HCT116 (cell line): ENCODE results near the gene RIT2.

ENCODE experiments used
- CTCF ChIP-seq, 3 experiments: fragments of 200-600 bp in 1 of 3; sonication (generic) in 1 of 3; IDR thresholded peaks in 2 of 3; conservative IDR thresholded peaks in 1 of 3; 2 replicates each; pipeline ENCODE4 v1.5.1; 2012 to 2017; ENCODE audit warnings: low read depth in 2 of 3, low read length in 2 of 3, antibody characterized with exemption in 1 of 3, borderline replicate concordance in 1 of 3, control low read depth in 1 of 3, mild to moderate bottlenecking in 1 of 3, mixed read lengths in 1 of 3, mixed run types in 1 of 3, moderate library complexity in 1 of 3; ENCODE audit not compliant: insufficient read depth in 1 of 3
- MAX ChIP-seq: IDR thresholded peaks from 2 replicates; pipeline ENCODE4 v1.6.1; 2012
- POLR2A ChIP-seq: IDR thresholded peaks from 2 replicates; pipeline ENCODE4 v1.7.0; 2011; ENCODE audit warnings: borderline replicate concordance; ENCODE audit not compliant: insufficient read depth, insufficient read length; ENCODE audit errors: extremely low read depth

GRCh38 chr18:42760290-42760689 is 355.2 kb downstream of the RIT2 start:
- TF ChIP-seq POLR2A (no peak), MAX (no peak), CTCF (IDR thresholded peaks at IDR 0.05 in 2 of 3, conservative IDR thresholded peaks at IDR 0.05 in 1 of 3; ENCODE audit: borderline replicate concordance in 1 of 3, insufficient read depth in 1 of 3, low read depth in 2 of 3, low read length in 2 of 3) (no peak)
